GM23338 (cell line): ENCODE results near the gene TMCO4. TPM values are rescaled to one million over a fixed set of nuclear protein-coding genes. Genes with fewer than 3 reads are reported as not detected.

ENCODE experiments used
- ATAC-seq: fragments of 200-7000 bp; cut with Tn5 transposase; 3 replicates; pipeline ENCODE4 v1.9.1; 2020
- DNase-seq: peaks from one replicate; pipeline ENCODE4 v3.0.0-alpha.2; 2015; ENCODE audit warnings: low spot score
- H2AFZ ChIP-seq: fragments of 200-600 bp; sonication (generic); 2 replicates; pipeline ENCODE4 v1.8.0; 2016; ENCODE audit warnings: antibody characterized with exemption, mild to moderate bottlenecking, moderate library complexity
- H3F3A ChIP-seq: fragments of 200-600 bp; sonication (generic); replicated peaks from 2 replicates; pipeline ENCODE4 v1.8.0; 2017; ENCODE audit warnings: antibody characterized with exemption, mixed run types, low read depth
- H3K27ac ChIP-seq: fragments of 200-600 bp; sonication (generic); 2 replicates; pipeline ENCODE4 v1.6.1; 2016; ENCODE audit warnings: low read depth
- H3K27me3 ChIP-seq: fragments of 200-600 bp; sonication (generic); 2 replicates; pipeline ENCODE4 v1.8.0; 2016; ENCODE audit warnings: mild to moderate bottlenecking, mixed run types, moderate library complexity; ENCODE audit not compliant: insufficient read depth
- H3K36me3 ChIP-seq: fragments of 200-600 bp; sonication (generic); 2 replicates; pipeline ENCODE4 v1.8.0; 2016; ENCODE audit warnings: mild to moderate bottlenecking; ENCODE audit not compliant: insufficient read depth
- H3K4me1 ChIP-seq: fragments of 200-600 bp; sonication (generic); 2 replicates; pipeline ENCODE4 v1.8.0; 2016; ENCODE audit warnings: mild to moderate bottlenecking, moderate library complexity; ENCODE audit not compliant: insufficient read depth
- H3K4me2 ChIP-seq: fragments of 200-600 bp; sonication (generic); 2 replicates; pipeline ENCODE4 v1.7.1; 2017; ENCODE audit warnings: mixed run types
- H3K4me3 ChIP-seq: fragments of 200-600 bp; sonication (generic); 2 replicates; pipeline ENCODE4 v1.6.1; 2016; ENCODE audit warnings: mixed run types
- H3K79me2 ChIP-seq: fragments of 200-600 bp; sonication (generic); replicated peaks from 2 replicates; pipeline ENCODE4 v1.8.0; 2017; ENCODE audit warnings: mild to moderate bottlenecking; ENCODE audit not compliant: insufficient read depth
- H3K9me2 ChIP-seq: fragments of 200-600 bp; sonication (generic); 2 replicates; pipeline ENCODE4 v1.8.0; 2017; ENCODE audit not compliant: insufficient read depth
- H4K20me1 ChIP-seq: fragments of 200-600 bp; sonication (generic); replicated peaks from 2 replicates; pipeline ENCODE4 v1.8.0; 2017; ENCODE audit warnings: mild to moderate bottlenecking; ENCODE audit not compliant: insufficient read depth
- H3K27ac Mint-ChIP-seq: 2 replicates; pipeline ENCODE4 v1.8.0; 2020; ENCODE audit warnings: inconsistent platforms, mild to moderate bottlenecking, moderate library complexity, mixed read lengths
- H3K27me3 Mint-ChIP-seq: 3 replicates; pipeline ENCODE4 v1.8.0; 2022; ENCODE audit warnings: low read depth, mild to moderate bottlenecking, moderate library complexity, mixed read lengths, inconsistent platforms; ENCODE audit not compliant: insufficient read depth, poor library complexity
- H3K36me3 Mint-ChIP-seq: 3 replicates; pipeline ENCODE4 v1.8.0; 2021; ENCODE audit warnings: low read depth, mild to moderate bottlenecking, inconsistent platforms, moderate library complexity, mixed read lengths
- H3K4me1 Mint-ChIP-seq: 3 replicates; pipeline ENCODE4 v1.8.0; 2020; ENCODE audit warnings: mild to moderate bottlenecking, inconsistent platforms, mixed read lengths
- H3K4me3 Mint-ChIP-seq: 3 replicates; pipeline ENCODE4 v1.8.0; 2021; ENCODE audit warnings: moderate library complexity, mild to moderate bottlenecking, inconsistent platforms, mixed read lengths
- H3K9me3 Mint-ChIP-seq: 3 replicates; pipeline ENCODE4 v1.8.0; 2020; ENCODE audit warnings: moderate library complexity, mild to moderate bottlenecking, inconsistent platforms, mixed read lengths
- CREB1 ChIP-seq: fragments of 250-450 bp; sonication (Bioruptor Pico); IDR thresholded peaks from 2 replicates; pipeline ENCODE4 v1.5.0; 2020; ENCODE audit warnings: low read depth, mild to moderate bottlenecking, moderate library complexity
- EZH2 ChIP-seq: fragments of 200-600 bp; sonication (generic); IDR thresholded peaks from one replicate; pipeline ENCODE4 v1.8.0; 2017; ENCODE audit warnings: antibody characterized with exemption, mild to moderate bottlenecking, low read depth; ENCODE audit not compliant: unreplicated experiment
- EZH2phosphoT487 ChIP-seq: fragments of 200-600 bp; sonication (generic); IDR thresholded peaks from one replicate; pipeline ENCODE4 v1.8.1; 2018; ENCODE audit warnings: antibody characterized with exemption; ENCODE audit not compliant: unreplicated experiment
- JUNB ChIP-seq: IDR thresholded peaks from one replicate; pipeline ENCODE4 v1.6.1; 2016; ENCODE audit warnings: antibody characterized with exemption; ENCODE audit not compliant: unreplicated experiment
- NANOG ChIP-seq: IDR thresholded peaks from 2 replicates; pipeline ENCODE4 v1.6.1; 2016; ENCODE audit warnings: antibody characterized with exemption, borderline replicate concordance
- STAT1 ChIP-seq: IDR thresholded peaks from one replicate; pipeline ENCODE4 v1.6.1; 2016; ENCODE audit warnings: antibody characterized with exemption; ENCODE audit not compliant: unreplicated experiment
- ZNF114 ChIP-seq: fragments of 250-450 bp; sonication (Bioruptor Pico); IDR thresholded peaks from 2 replicates; pipeline ENCODE4 v1.5.0; 2020; ENCODE audit warnings: mild to moderate bottlenecking, moderate library complexity
- ZNF331 ChIP-seq: fragments of 250-450 bp; sonication (Bioruptor Pico); IDR thresholded peaks from 2 replicates; pipeline ENCODE4 v1.5.0; 2020; ENCODE audit warnings: low read depth, mild to moderate bottlenecking, moderate library complexity
- polyA plus RNA-seq: library from polyadenylated mRNA; unstranded; fragments of >200 nt; fragmentation: Nextera tagmentation; extraction: Ambion mirVana; gene quantifications from 2 replicates; pipeline ENCODE4 v1.2.1, GENCODE V29; 2016
- total RNA-seq: library from RNA; depleted of rRNA; stranded (reverse); fragments of >200 nt; shearing (Covaris generic); gene quantifications from 2 replicates; pipeline ENCODE4 v1.2.3, GENCODE V29; 2014
- TF ChIP-seq, protein P1 (sequence below): IDR thresholded peaks from 2 replicates; pipeline ENCODE4 v1.6.1; 2016; ENCODE audit warnings: antibody characterized with exemption
- TF ChIP-seq, protein P2 (sequence below): fragments of 250-450 bp; sonication (Bioruptor Pico); IDR thresholded peaks from 2 replicates; pipeline ENCODE4 v1.5.0; 2020; ENCODE audit warnings: mild to moderate bottlenecking, moderate library complexity
- TF ChIP-seq, protein P3 (sequence below): IDR thresholded peaks from one replicate; pipeline ENCODE4 v1.6.1; 2018; ENCODE audit warnings: antibody characterized with exemption; ENCODE audit not compliant: unreplicated experiment

Gene TMCO4
- total and polyA plus RNA-seq, 2 experiments from 2014 or later: 2.6 to 6.9 TPM

DNA sequence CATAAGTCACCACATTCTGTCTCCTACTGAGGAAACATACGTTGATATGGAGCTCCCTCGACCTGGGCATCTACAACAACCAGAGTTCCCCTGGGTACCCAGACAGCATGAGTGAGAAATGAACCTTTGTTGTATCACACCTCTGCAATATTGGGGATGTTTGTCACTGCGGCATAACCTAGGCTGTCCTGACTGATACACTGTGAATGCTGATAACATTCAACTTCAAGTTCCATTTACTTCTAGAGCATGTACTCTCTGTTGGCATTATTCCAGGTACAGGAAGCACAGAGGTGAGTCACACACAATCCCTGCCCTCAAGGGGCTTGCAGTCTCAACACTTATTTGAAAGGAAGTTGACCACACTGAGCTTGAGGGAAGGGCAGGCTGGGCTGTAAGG is 69.5 kb downstream of the TMCO4 start (continued):
- TF ChIP-seq JUNB (no peak), ZNF114 (CRISPR knock-in tag) (no peak), EZH2phosphoT487 (no peak), STAT1 (no peak)
- TF ChIP-seq, protein P1, sequence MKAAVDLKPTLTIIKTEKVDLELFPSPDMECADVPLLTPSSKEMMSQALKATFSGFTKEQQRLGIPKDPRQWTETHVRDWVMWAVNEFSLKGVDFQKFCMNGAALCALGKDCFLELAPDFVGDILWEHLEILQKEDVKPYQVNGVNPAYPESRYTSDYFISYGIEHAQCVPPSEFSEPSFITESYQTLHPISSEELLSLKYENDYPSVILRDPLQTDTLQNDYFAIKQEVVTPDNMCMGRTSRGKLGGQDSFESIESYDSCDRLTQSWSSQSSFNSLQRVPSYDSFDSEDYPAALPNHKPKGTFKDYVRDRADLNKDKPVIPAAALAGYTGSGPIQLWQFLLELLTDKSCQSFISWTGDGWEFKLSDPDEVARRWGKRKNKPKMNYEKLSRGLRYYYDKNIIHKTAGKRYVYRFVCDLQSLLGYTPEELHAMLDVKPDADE: no peak

DNA sequence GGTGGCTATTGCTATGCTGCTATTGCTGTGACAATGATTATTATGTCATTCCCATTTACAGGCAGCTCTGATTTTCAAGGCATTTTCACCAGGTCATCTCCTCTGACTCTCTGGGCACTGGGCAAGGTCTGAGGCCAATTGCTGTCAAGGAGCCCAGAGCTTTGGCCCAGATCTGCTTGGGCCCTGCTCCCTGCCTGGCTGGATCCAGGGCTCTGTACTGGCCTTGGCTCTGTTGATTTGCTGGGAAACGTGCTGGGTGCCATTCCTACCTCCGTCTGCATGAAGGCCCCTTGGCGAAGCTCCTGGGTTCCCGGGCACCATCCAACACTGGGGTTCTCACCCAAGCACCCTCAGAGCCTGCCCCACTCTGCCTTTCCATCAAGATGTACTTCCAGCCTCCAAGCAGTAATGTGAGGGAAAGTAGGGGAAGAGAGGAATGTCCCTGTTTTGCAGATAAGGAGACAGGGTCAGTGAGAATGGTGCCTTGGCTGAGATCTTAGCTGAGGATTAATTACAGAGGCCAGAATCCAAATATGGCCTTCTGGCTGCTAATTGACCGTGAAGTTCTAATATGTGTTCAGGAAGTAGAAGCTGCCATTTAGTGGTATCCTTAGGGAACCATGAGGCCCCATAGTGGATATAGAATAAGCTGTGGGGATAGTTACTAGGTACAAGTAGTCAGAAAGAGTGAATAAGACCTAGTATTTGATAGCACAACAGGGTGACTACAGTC is 71.1 kb downstream of the TMCO4 start:
- Mint-ChIP-seq H3K4me1 (peaks cover 4% of the 10 kb centered on the region), H3K4me3 (no peak overlapping the region), H3K27ac (no peak overlapping the region), H3K9me3 (peaks cover 9% of the 10 kb centered on the region; the same call in 1 of the 3 replicates), H3K27me3 (peaks cover 2% of the 10 kb centered on the region), H3K36me3 (no peaks in the 10 kb centered on the region)
- no peak overlapping the region for H3K4me3 ChIP-seq
- H3K9me2 ChIP-seq: no peaks in the 10 kb centered on the region
- H3F3A ChIP-seq: no peaks in the 10 kb centered on the region
- no peaks in the 10 kb centered on the region for H3K79me2 ChIP-seq
- H3K4me1 ChIP-seq: no peaks in the 10 kb centered on the region
- no peaks in the 10 kb centered on the region for H4K20me1 ChIP-seq
- DNase-seq: no peak
- H3K36me3 ChIP-seq: no peaks in the 10 kb centered on the region
- ATAC-seq: no peak
- H2AFZ ChIP-seq: no peak overlapping the region
- no peaks in the 10 kb centered on the region for H3K27me3 ChIP-seq
- H3K27ac ChIP-seq: no peak overlapping the region
- H3K4me2 ChIP-seq: no peak overlapping the region
- TF ChIP-seq, protein P1: no peak
- TF ChIP-seq, protein P2, sequence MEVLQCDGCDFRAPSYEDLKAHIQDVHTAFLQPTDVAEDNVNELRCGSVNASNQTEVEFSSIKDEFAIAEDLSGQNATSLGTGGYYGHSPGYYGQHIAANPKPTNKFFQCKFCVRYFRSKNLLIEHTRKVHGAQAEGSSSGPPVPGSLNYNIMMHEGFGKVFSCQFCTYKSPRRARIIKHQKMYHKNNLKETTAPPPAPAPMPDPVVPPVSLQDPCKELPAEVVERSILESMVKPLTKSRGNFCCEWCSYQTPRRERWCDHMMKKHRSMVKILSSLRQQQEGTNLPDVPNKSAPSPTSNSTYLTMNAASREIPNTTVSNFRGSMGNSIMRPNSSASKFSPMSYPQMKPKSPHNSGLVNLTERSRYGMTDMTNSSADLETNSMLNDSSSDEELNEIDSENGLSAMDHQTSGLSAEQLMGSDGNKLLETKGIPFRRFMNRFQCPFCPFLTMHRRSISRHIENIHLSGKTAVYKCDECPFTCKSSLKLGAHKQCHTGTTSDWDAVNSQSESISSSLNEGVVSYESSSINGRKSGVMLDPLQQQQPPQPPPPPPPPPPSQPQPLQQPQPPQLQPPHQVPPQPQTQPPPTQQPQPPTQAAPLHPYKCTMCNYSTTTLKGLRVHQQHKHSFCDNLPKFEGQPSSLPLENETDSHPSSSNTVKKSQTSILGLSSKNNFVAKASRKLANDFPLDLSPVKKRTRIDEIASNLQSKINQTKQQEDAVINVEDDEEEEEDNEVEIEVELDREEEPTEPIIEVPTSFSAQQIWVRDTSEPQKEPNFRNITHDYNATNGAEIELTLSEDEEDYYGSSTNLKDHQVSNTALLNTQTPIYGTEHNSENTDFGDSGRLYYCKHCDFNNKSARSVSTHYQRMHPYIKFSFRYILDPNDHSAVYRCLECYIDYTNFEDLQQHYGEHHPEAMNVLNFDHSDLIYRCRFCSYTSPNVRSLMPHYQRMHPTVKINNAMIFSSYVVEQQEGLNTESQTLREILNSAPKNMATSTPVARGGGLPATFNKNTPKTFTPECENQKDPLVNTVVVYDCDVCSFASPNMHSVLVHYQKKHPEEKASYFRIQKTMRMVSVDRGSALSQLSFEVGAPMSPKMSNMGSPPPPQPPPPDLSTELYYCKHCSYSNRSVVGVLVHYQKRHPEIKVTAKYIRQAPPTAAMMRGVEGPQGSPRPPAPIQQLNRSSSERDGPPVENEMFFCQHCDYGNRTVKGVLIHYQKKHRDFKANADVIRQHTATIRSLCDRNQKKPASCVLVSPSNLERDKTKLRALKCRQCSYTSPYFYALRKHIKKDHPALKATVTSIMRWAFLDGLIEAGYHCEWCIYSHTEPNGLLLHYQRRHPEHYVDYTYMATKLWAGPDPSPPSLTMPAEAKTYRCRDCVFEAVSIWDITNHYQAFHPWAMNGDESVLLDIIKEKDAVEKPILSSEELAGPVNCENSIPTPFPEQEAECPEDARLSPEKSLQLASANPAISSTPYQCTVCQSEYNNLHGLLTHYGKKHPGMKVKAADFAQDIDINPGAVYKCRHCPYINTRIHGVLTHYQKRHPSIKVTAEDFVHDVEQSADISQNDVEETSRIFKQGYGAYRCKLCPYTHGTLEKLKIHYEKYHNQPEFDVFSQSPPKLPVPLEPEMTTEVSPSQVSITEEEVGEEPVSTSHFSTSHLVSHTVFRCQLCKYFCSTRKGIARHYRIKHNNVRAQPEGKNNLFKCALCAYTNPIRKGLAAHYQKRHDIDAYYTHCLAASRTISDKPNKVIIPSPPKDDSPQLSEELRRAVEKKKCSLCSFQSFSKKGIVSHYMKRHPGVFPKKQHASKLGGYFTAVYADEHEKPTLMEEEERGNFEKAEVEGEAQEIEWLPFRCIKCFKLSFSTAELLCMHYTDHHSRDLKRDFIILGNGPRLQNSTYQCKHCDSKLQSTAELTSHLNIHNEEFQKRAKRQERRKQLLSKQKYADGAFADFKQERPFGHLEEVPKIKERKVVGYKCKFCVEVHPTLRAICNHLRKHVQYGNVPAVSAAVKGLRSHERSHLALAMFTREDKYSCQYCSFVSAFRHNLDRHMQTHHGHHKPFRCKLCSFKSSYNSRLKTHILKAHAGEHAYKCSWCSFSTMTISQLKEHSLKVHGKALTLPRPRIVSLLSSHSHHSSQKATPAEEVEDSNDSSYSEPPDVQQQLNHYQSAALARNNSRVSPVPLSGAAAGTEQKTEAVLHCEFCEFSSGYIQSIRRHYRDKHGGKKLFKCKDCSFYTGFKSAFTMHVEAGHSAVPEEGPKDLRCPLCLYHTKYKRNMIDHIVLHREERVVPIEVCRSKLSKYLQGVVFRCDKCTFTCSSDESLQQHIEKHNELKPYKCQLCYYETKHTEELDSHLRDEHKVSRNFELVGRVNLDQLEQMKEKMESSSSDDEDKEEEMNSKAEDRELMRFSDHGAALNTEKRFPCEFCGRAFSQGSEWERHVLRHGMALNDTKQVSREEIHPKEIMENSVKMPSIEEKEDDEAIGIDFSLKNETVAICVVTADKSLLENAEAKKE: no peak
- TF ChIP-seq ZNF114 (CRISPR knock-in tag) (no peak), STAT1 (no peak), EZH2phosphoT487 (no peak), NANOG (no peak), JUNB (no peak), EZH2 (no peak), CREB1 (CRISPR knock-in tag) (no peak), ZNF331 (CRISPR knock-in tag) (no peak)
- TF ChIP-seq, protein P3, sequence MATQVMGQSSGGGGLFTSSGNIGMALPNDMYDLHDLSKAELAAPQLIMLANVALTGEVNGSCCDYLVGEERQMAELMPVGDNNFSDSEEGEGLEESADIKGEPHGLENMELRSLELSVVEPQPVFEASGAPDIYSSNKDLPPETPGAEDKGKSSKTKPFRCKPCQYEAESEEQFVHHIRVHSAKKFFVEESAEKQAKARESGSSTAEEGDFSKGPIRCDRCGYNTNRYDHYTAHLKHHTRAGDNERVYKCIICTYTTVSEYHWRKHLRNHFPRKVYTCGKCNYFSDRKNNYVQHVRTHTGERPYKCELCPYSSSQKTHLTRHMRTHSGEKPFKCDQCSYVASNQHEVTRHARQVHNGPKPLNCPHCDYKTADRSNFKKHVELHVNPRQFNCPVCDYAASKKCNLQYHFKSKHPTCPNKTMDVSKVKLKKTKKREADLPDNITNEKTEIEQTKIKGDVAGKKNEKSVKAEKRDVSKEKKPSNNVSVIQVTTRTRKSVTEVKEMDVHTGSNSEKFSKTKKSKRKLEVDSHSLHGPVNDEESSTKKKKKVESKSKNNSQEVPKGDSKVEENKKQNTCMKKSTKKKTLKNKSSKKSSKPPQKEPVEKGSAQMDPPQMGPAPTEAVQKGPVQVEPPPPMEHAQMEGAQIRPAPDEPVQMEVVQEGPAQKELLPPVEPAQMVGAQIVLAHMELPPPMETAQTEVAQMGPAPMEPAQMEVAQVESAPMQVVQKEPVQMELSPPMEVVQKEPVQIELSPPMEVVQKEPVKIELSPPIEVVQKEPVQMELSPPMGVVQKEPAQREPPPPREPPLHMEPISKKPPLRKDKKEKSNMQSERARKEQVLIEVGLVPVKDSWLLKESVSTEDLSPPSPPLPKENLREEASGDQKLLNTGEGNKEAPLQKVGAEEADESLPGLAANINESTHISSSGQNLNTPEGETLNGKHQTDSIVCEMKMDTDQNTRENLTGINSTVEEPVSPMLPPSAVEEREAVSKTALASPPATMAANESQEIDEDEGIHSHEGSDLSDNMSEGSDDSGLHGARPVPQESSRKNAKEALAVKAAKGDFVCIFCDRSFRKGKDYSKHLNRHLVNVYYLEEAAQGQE: no peak
